Endothelial cell (in vitro differentiated cells): Measurements from ENCODE around the gene TCTN2. TPM values are rescaled to one million over a fixed set of nuclear protein-coding genes. Genes with fewer than 3 reads are reported as not detected.

Experiments
- DNase-seq: peaks from one replicate; pipeline ENCODE4 v3.0.0; 2021; ENCODE audit warnings: low spot score
- H3K27ac Mint-ChIP-seq: one replicate; pipeline ENCODE4 v1.8.0; 2021; ENCODE audit warnings: mixed read lengths, inconsistent platforms; ENCODE audit not compliant: unreplicated experiment
- H3K27me3 Mint-ChIP-seq: one replicate; pipeline ENCODE4 v1.8.0; 2021; ENCODE audit warnings: mild to moderate bottlenecking, moderate library complexity, mixed read lengths, inconsistent platforms; ENCODE audit not compliant: unreplicated experiment
- H3K36me3 Mint-ChIP-seq: one replicate; pipeline ENCODE4 v1.8.0; 2021; ENCODE audit warnings: mild to moderate bottlenecking, low read depth, mixed read lengths, inconsistent platforms; ENCODE audit not compliant: unreplicated experiment
- H3K4me1 Mint-ChIP-seq: one replicate; pipeline ENCODE4 v1.8.0; 2021; ENCODE audit warnings: mild to moderate bottlenecking, mixed read lengths, inconsistent platforms; ENCODE audit not compliant: unreplicated experiment
- H3K4me3 Mint-ChIP-seq: one replicate; pipeline ENCODE4 v1.8.0; 2021; ENCODE audit warnings: mild to moderate bottlenecking, mixed read lengths, inconsistent platforms; ENCODE audit not compliant: unreplicated experiment
- H3K9me3 Mint-ChIP-seq: one replicate; pipeline ENCODE4 v1.8.0; 2021; ENCODE audit warnings: mixed read lengths, inconsistent platforms; ENCODE audit not compliant: unreplicated experiment
- CTCF ChIP-seq: fragments of 200-600 bp; sonication (generic); IDR thresholded peaks from one replicate; pipeline ENCODE4 v1.5.0; 2021; ENCODE audit warnings: antibody characterized with exemption; ENCODE audit not compliant: unreplicated experiment
- total RNA-seq: library from RNA; stranded (reverse); fragmentation: NEBNext Ultra II Directional; extraction: Animal tissue kit (Norgen Biotek cat#: 25700); gene quantifications from one replicate; pipeline ENCODE4 v1.2.1, GENCODE V29; 2021; ENCODE audit not compliant: unreplicated experiment

TCTN2 gene
- total RNA-seq, 1 donor from 2014 or later = 11.3 TPM

- no peaks in the 10 kb centered on the region for H3K4me1 Mint-ChIP-seq
- no peak for DNase-seq
- no peak for TF ChIP-seq CTCF
- H3K9me3 Mint-ChIP-seq = no peaks in the 10 kb centered on the region
- no peak overlapping the region for H3K4me3 Mint-ChIP-seq
- no peaks in the 10 kb centered on the region for H3K27me3 Mint-ChIP-seq
- no peak overlapping the region for H3K27ac Mint-ChIP-seq
- H3K36me3 Mint-ChIP-seq = peaks cover 6% of the 10 kb centered on the region
Measured at GRCh38 chr12:123643911-123644310, 27.0 kb upstream of the TCTN2 start.

GRCh38 chr12:123645380-123645779, 25.5 kb upstream of the TCTN2 start:
- Mint-ChIP-seq H3K27ac (no peak overlapping the region), H3K4me3 (no peak overlapping the region), H3K36me3 (peaks cover 6% of the 10 kb centered on the region), H3K4me1 (no peaks in the 10 kb centered on the region), H3K27me3 (no peaks in the 10 kb centered on the region), H3K9me3 (no peaks in the 10 kb centered on the region)
- TF ChIP-seq CTCF = no peak
- DNase-seq = no peak

GRCh38 chr12:123645878-123646277, 25.0 kb upstream of the TCTN2 start:
- Mint-ChIP-seq H3K27ac (no peak overlapping the region), H3K4me1 (no peaks in the 10 kb centered on the region), H3K36me3 (peaks cover 6% of the 10 kb centered on the region), H3K9me3 (no peaks in the 10 kb centered on the region), H3K4me3 (no peak overlapping the region), H3K27me3 (no peaks in the 10 kb centered on the region)
- no peak for DNase-seq
- no peak for TF ChIP-seq CTCF

GRCh38 chr12:123648401-123648800, 22.5 kb upstream of the TCTN2 start:
- H3K27ac Mint-ChIP-seq = no peak overlapping the region
- peaks cover 10% of the 10 kb centered on the region for H3K36me3 Mint-ChIP-seq
- H3K4me1 Mint-ChIP-seq = no peaks in the 10 kb centered on the region
- no peak overlapping the region for H3K4me3 Mint-ChIP-seq
- DNase-seq = no peak
- no peaks in the 10 kb centered on the region for H3K9me3 Mint-ChIP-seq
- H3K27me3 Mint-ChIP-seq = peaks cover 2% of the 10 kb centered on the region
- no peak for TF ChIP-seq CTCF

GRCh38 chr12:123654129-123654701, 16.7 kb upstream of the TCTN2 start:
- no peaks in the 10 kb centered on the region for H3K9me3 Mint-ChIP-seq
- no peak for DNase-seq
- H3K4me1 Mint-ChIP-seq = no peaks in the 10 kb centered on the region
- no peak overlapping the region for H3K4me3 Mint-ChIP-seq
- H3K36me3 Mint-ChIP-seq = peaks cover 5% of the 10 kb centered on the region
- peaks cover 2% of the 10 kb centered on the region for H3K27me3 Mint-ChIP-seq
- no peak for TF ChIP-seq CTCF
- no peak overlapping the region for H3K27ac Mint-ChIP-seq
